NCI-H2081 treated with DMSO at 0.1 percent for 48 hours (cell line): Measurements from ENCODE around the gene PTPRE.

Experiments used
- DNase-seq: peaks from one replicate; lab custom pipeline; 2025; lab: John Stamatoyannopoulos, UW

Gene PTPRE

GRCh38 chr10:128096486-128097199, 189.7 kb downstream of the PTPRE start:
- DNase-seq: no peak

GRCh38 chr10:128097783-128098182, 190.9 kb downstream of the PTPRE start:
- no peak for DNase-seq

- no peak for DNase-seq
These were observed 191.7 kb downstream of the PTPRE start for GRCh38 chr10:128098631-128099030.

GRCh38 chr10:128099901-128100300, 193.0 kb downstream of the PTPRE start:
- no peak for DNase-seq

- no peak for DNase-seq
These were observed 195.0 kb downstream of the PTPRE start for GRCh38 chr10:128101901-128102300.

GRCh38 chr10:128102480-128103228, 195.8 kb downstream of the PTPRE start:
- no peak for DNase-seq

GRCh38 chr10:128103229-128103714, 196.4 kb downstream of the PTPRE start:
- DNase-seq: no peak

- DNase-seq: no peak
These were observed 198.5 kb downstream of the PTPRE start for GRCh38 chr10:128105383-128105782.

- peak; percentile 54 for DNase-seq
These were observed 202.8 kb downstream of the PTPRE start for GRCh38 chr10:128109707-128110106.

GRCh38 chr10:128110339-128110738, 203.4 kb downstream of the PTPRE start:
- DNase-seq: no peak

- DNase-seq: no peak
These were observed 204.8 kb downstream of the PTPRE start for GRCh38 chr10:128111696-128112095.

- DNase-seq: no peak
These were observed 206.1 kb downstream of the PTPRE start for GRCh38 chr10:128113026-128113425.

- DNase-seq: no peak
These were observed 208.0 kb downstream of the PTPRE start for GRCh38 chr10:128114901-128115300.

- DNase-seq: no peak
These were observed 208.5 kb downstream of the PTPRE start for GRCh38 chr10:128115356-128115755.

- no peak for DNase-seq
These were observed 209.3 kb downstream of the PTPRE start for GRCh38 chr10:128116187-128116586.

- DNase-seq: no peak
These were observed 210.1 kb downstream of the PTPRE start for GRCh38 chr10:128116851-128117615.

GRCh38 chr10:128121750-128122412, 215.0 kb downstream of the PTPRE start:
- DNase-seq: no peak

GRCh38 chr10:128122931-128123330, 216.0 kb downstream of the PTPRE start:
- DNase-seq: no peak

- DNase-seq: no peak
These were observed 216.9 kb downstream of the PTPRE start for GRCh38 chr10:128123846-128124245.

- DNase-seq: no peak
These were observed 218.0 kb downstream of the PTPRE start for GRCh38 chr10:128124813-128125403.

- DNase-seq: no peak
These were observed 218.6 kb downstream of the PTPRE start for GRCh38 chr10:128125416-128125943.
